Measurements from ENCODE around the gene PPP1R3G. TPM values are rescaled to one million over a fixed set of nuclear protein-coding genes. Genes with fewer than 3 reads are reported as not detected.

Gene PPP1R3G
- total RNA-seq, 1 donor from 2014 or later: 0.11 TPM

GRCh38 chr6:5130135-5130866 is 45.2 kb downstream of the PPP1R3G start:
- H3K9me3 Mint-ChIP-seq: no peaks in the 10 kb centered on the region
- no peak overlapping the region for H3K4me3 Mint-ChIP-seq (ENCODE audit: low read depth)
- H3K4me1 Mint-ChIP-seq (ENCODE audit: low read depth): no peaks in the 10 kb centered on the region
- intact Hi-C loops (cut with micrococcal nuclease): no loop called here
- no peak for DNase-seq (ENCODE audit: low spot score)
- H3K27me3 Mint-ChIP-seq (ENCODE audit: low read depth): no peaks in the 10 kb centered on the region
- no peak overlapping the region for H3K27ac Mint-ChIP-seq
- H3K36me3 Mint-ChIP-seq (ENCODE audit: low read depth): no peaks in the 10 kb centered on the region

GRCh38 chr6:5132731-5133130 is 47.6 kb downstream of the PPP1R3G start:
- intact Hi-C loops (cut with micrococcal nuclease): no loop called here
- H3K36me3 Mint-ChIP-seq (ENCODE audit: low read depth): no peaks in the 10 kb centered on the region
- no peak overlapping the region for H3K27ac Mint-ChIP-seq
- no peaks in the 10 kb centered on the region for H3K9me3 Mint-ChIP-seq
- no peaks in the 10 kb centered on the region for H3K27me3 Mint-ChIP-seq (ENCODE audit: low read depth)
- no peaks in the 10 kb centered on the region for H3K4me1 Mint-ChIP-seq (ENCODE audit: low read depth)
- H3K4me3 Mint-ChIP-seq (ENCODE audit: low read depth): no peak overlapping the region
- DNase-seq (ENCODE audit: low spot score): no peak

GRCh38 chr6:5133943-5134342 is 48.8 kb downstream of the PPP1R3G start:
- H3K4me3 Mint-ChIP-seq (ENCODE audit: low read depth): no peak overlapping the region
- H3K36me3 Mint-ChIP-seq (ENCODE audit: low read depth): no peaks in the 10 kb centered on the region
- no peak overlapping the region for H3K27ac Mint-ChIP-seq
- no peak for DNase-seq (ENCODE audit: low spot score)
- intact Hi-C loops (cut with micrococcal nuclease): no loop called here
- H3K9me3 Mint-ChIP-seq: no peaks in the 10 kb centered on the region
- no peaks in the 10 kb centered on the region for H3K27me3 Mint-ChIP-seq (ENCODE audit: low read depth)
- H3K4me1 Mint-ChIP-seq (ENCODE audit: low read depth): no peaks in the 10 kb centered on the region

GRCh38 chr6:5135788-5136376 is 50.7 kb downstream of the PPP1R3G start:
- no peaks in the 10 kb centered on the region for H3K27me3 Mint-ChIP-seq (ENCODE audit: low read depth)
- H3K9me3 Mint-ChIP-seq: no peaks in the 10 kb centered on the region
- H3K27ac Mint-ChIP-seq: no peak overlapping the region
- DNase-seq (ENCODE audit: low spot score): peak; percentile 31
- H3K36me3 Mint-ChIP-seq (ENCODE audit: low read depth): no peaks in the 10 kb centered on the region
- H3K4me1 Mint-ChIP-seq (ENCODE audit: low read depth): peaks cover 1% of the 10 kb centered on the region
- no peak overlapping the region for H3K4me3 Mint-ChIP-seq (ENCODE audit: low read depth)
- intact Hi-C loops (cut with micrococcal nuclease): no loop called here

GRCh38 chr6:5136851-5137250 is 51.7 kb downstream of the PPP1R3G start:
- Mint-ChIP-seq H3K27ac (no peak overlapping the region), H3K36me3 (ENCODE audit: low read depth) (no peaks in the 10 kb centered on the region), H3K4me3 (ENCODE audit: low read depth) (no peak overlapping the region), H3K27me3 (ENCODE audit: low read depth) (no peaks in the 10 kb centered on the region), H3K9me3 (no peaks in the 10 kb centered on the region), H3K4me1 (ENCODE audit: low read depth) (peaks cover 3% of the 10 kb centered on the region)
- intact Hi-C loops (cut with micrococcal nuclease): no loop called here
- DNase-seq (ENCODE audit: low spot score): no peak

Other genes starting within 250 kb of the PPP1R3G start
- 11.7 and 12.2 TPM in 2 replicates for gene RPP40, start 81.3 kb upstream of the PPP1R3G start, total RNA-seq
- 45.2 and 48.6 TPM in 2 replicates for gene LYRM4, start 175.6 kb downstream of the PPP1R3G start, total RNA-seq
- gene FARS2, start 176.2 kb downstream of the PPP1R3G start, total RNA-seq: 18.4 and 19.7 TPM in 2 replicates

Data from activated T-helper 2 cell treated with anti-CD3 and anti-CD28 coated beads, Interferon-gamma antibody, Interleukin-2, Interleukin-4, amounts not matched to agents 10 μg/mL and 5 μg/mL and 100 μg/mL, durations not matched to agents 14 hours and 24 hours and 36 hours (primary cell).